ENCODE data around the gene SORCS3.

Gene SORCS3

DNA sequence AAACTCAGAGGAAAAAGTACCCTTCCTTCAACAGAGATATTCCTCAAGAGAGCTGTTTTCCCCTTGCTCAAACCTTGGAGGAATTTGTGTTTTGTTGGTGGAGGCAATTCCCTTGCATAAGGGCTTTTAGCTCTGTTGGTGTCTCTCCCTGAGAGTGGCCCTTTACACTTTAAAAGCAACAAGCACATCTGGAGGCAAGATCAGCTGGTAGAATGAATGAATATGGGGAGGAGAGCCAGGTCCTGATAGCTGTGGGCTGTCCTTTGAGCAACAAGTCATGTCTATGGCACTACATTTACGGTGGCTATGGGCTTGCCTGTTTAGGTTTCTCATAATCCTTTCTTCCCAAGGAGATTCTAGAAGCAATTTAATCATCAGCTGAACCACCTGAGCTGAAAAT, 384.0 kb downstream of the SORCS3 start:
- H3K4me3 ChIP-seq (ENCODE audit: low read depth, low read length), result no peak overlapping the region
- DNase-seq (ENCODE audit: low read depth), result no peak
- no peak for TF ChIP-seq CTCF (IDR thresholded peaks at IDR 0.05; ENCODE audit: low read depth, low read length, missing control alignments)

GRCh38 chr10:105026566-105026965, 385.5 kb downstream of the SORCS3 start:
- no peak for TF ChIP-seq CTCF (IDR thresholded peaks at IDR 0.05; ENCODE audit: low read depth, low read length, missing control alignments)
- DNase-seq (ENCODE audit: low read depth), result no peak
- H3K4me3 ChIP-seq (ENCODE audit: low read depth, low read length), result no peak overlapping the region

- no peak overlapping the region for H3K4me3 ChIP-seq (ENCODE audit: low read depth, low read length)
- TF ChIP-seq CTCF (IDR thresholded peaks at IDR 0.05; ENCODE audit: low read depth, low read length, missing control alignments), result no peak
These were observed 388.2 kb downstream of the SORCS3 start for GRCh38 chr10:105029286-105029685.

GRCh38 chr10:105037022-105037421, 395.9 kb downstream of the SORCS3 start:
- no peak for DNase-seq (ENCODE audit: low read depth)
- H3K4me3 ChIP-seq (ENCODE audit: low read depth, low read length), result no peak overlapping the region
- TF ChIP-seq CTCF (IDR thresholded peaks at IDR 0.05; ENCODE audit: low read depth, low read length, missing control alignments), result no peak

More at GRCh38 chr10:105029286-105029685, 388.2 kb downstream of the SORCS3 start:
- DNase-seq (ENCODE audit: low read depth), result no peak

GRCh38 chr10:105041956-105042355, 400.9 kb downstream of the SORCS3 start:
- no peak for TF ChIP-seq CTCF (IDR thresholded peaks at IDR 0.05; ENCODE audit: low read depth, low read length, missing control alignments)
- H3K4me3 ChIP-seq (ENCODE audit: low read depth, low read length), result no peak overlapping the region
- no peak for DNase-seq (ENCODE audit: low read depth)

DNA sequence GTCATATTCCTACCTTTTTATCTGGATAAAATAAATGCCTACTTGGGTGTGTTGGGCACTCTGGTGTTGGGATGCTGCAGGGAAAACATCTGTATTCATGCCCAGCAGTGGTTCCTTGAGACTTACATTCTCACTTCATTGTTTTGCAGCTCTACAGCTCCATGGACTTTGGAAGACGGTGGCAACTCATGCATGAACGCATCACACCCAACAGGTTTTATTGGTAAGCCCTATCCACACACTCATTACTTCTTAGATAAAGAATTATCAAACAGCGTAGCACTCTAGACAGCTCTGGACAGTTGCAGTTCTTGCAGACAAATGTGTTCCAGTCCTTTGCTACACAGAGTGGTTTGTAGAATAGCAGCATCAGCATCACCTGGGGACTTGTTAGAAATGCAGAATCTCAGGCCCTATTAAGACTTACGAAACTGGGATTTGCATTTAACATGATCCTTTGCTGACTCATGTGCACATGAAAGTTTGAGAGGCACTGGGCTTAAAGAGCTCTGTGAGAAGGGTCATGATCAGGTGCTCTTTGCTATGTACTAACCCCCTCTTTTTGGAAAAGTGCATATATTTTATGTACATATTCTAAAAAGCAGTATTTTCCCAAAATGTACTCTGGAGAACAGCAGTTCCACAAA, 401.9 kb downstream of the SORCS3 start:
- H3K4me3 ChIP-seq (ENCODE audit: low read depth, low read length), result no peak overlapping the region
- no peak for TF ChIP-seq CTCF (IDR thresholded peaks at IDR 0.05; ENCODE audit: low read depth, low read length, missing control alignments)
- no peak for DNase-seq (ENCODE audit: low read depth)

DNA sequence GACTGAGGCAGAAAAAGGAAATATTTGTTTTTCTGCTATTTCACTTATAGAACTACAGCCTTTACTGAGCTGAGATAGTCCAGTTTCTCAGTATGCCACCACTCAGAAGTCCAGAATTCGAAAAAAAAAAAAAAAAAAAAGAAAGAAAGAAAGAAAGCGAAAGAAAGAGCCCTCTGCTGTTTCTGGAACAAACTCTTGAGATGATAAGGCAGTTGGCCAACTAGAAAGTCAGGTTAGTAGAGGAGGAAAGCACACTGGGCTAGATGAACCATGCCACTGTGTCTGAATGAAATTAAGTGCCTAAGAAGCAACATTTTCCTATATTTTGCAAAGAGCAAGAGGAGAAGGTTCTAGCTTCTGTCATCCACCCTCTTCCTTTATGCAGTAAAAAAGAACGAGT, 403.8 kb downstream of the SORCS3 start:
- H3K4me3 ChIP-seq (ENCODE audit: low read depth, low read length), result no peak overlapping the region
- DNase-seq (ENCODE audit: low read depth), result no peak
- no peak for TF ChIP-seq CTCF (IDR thresholded peaks at IDR 0.05; ENCODE audit: low read depth, low read length, missing control alignments)

All from GM12864 (cell line).